GM20000 (cell line): ENCODE results near the gene CCDC63.

Source experiments
- DNase-seq: peaks from one replicate; pipeline ENCODE4 v3.0.0; 2012; ENCODE audit warnings: low spot score
- TF ChIP-seq, protein P1 (sequence below): IDR thresholded peaks from 2 replicates; pipeline ENCODE4 v1.5.1; 2012; ENCODE audit warnings: mild to moderate bottlenecking, control low read depth; ENCODE audit errors: extremely low read depth, missing control alignments

CCDC63 gene

DNA sequence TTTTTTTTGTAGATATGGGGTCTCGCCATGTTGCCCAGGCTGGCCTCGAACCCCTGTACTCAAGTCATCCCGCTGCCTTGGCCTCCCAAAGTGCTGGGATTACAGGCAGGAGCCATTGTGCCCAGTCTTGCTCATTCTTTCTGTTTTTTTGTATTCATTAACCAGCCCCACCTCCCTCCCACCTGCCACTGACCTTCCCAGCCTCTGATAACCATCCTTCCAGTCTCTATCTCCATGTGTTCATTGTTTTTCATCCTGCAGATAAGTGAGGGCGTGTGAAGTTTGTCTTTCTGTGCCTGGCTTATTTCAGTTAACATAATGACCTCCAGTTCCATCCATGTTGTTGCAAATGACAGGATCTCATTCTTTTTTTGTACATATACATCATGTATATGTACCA, 54.6 kb downstream of the CCDC63 start:
- TF ChIP-seq, protein P1, sequence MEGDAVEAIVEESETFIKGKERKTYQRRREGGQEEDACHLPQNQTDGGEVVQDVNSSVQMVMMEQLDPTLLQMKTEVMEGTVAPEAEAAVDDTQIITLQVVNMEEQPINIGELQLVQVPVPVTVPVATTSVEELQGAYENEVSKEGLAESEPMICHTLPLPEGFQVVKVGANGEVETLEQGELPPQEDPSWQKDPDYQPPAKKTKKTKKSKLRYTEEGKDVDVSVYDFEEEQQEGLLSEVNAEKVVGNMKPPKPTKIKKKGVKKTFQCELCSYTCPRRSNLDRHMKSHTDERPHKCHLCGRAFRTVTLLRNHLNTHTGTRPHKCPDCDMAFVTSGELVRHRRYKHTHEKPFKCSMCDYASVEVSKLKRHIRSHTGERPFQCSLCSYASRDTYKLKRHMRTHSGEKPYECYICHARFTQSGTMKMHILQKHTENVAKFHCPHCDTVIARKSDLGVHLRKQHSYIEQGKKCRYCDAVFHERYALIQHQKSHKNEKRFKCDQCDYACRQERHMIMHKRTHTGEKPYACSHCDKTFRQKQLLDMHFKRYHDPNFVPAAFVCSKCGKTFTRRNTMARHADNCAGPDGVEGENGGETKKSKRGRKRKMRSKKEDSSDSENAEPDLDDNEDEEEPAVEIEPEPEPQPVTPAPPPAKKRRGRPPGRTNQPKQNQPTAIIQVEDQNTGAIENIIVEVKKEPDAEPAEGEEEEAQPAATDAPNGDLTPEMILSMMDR: no peak
- no peak for DNase-seq

DNA sequence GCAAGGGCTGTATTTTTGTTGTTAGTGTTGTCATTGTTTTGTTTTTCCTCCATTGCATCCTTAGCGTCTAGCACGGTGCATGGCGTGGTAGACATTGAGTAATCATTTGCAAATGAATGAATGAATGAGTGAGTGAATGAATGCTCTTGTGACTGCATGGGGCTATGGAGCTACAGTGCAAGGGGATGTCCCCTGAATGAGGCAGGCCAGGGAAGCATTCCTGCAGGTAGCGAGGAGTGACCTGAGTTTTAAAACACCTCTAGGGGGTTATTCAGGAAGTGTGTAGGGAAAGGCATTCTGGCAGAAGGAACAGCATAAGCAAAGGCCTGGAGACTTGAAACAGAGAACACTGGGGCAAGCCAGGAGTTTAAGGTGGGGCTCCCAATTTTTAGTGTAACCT, 56.7 kb downstream of the CCDC63 start:
- TF ChIP-seq, protein P1: no peak
- DNase-seq: no peak

DNA sequence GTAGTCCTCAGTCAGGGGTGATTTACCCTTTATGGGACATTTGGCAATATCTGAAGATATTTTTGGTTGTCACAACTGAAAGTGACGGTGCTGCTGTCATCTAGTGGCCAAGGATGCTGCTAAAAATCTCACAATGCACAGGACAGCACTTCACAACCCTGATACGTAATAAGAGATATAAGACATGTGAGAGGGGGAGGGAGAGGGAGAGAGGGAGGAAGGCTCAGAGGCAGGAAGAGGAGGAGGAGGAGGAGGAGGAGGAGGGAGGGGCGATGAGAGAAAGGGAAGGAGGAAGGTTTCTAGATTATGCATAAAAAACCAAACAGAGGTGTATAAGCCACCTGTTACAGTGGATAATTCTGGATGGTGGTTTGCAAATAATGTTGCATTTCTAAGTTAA, 59.3 kb downstream of the CCDC63 start:
- no peak for DNase-seq
- TF ChIP-seq, protein P1: no peak

DNA sequence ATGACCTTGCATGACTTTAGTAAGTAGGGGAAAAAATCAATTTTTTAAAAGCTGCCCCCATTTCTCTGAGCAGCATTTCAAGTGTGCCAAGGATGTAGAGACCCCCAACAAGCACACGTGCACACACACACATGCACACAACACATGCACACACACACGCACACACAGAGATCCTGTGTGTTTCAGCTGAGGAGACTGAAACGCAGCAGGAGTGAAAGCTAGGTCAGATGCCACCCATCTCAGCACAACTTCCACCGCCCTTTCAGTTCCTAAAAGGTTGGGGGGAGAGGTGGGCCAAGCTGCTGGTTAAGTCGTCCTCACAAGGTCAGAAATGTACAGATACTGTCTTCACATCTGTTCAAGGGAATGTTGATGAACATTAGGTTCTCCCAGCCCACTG, 59.7 kb downstream of the CCDC63 start:
- no peak for DNase-seq
- TF ChIP-seq, protein P1: no peak

DNA sequence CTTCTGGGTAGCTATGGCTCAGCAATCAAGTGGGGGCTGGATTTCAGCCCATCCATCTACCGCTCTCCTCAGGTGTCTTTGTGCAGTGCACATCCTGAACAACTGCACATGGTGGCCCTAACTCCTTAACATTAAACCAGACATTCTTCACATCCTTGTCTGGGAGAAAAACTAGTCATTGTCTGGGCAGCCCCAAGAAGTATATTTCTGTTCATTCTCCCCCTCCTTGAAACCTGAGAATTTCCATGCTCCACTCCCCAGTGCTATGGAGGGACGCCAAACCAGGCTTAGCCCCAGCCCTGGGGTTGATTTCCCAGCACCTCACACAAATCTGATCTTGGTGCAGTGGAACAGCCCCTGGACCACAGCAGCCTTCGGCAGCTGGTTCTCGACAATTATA, 60.2 kb downstream of the CCDC63 start:
- TF ChIP-seq, protein P1: no peak
- no peak for DNase-seq

DNA sequence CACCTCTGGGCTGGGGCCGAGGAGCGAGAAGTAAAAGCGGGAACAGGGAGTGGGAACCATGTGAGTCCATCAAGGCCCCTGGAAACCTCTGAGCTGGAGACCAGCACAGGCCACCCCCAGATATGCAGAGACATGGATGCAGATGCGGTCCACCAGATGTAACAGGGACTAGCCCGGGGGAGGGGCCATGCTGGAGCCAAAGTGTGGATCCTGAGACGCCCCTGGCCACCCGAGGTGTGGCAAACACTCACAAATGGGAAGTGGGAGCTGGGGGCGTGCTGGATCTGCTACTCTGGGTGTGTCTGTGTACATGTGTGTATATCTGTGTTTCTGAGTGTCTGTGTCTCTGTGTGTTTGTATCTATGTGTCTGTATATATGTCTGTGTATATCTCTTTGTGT, 60.8 kb downstream of the CCDC63 start:
- TF ChIP-seq, protein P1: no peak
- no peak for DNase-seq

DNA sequence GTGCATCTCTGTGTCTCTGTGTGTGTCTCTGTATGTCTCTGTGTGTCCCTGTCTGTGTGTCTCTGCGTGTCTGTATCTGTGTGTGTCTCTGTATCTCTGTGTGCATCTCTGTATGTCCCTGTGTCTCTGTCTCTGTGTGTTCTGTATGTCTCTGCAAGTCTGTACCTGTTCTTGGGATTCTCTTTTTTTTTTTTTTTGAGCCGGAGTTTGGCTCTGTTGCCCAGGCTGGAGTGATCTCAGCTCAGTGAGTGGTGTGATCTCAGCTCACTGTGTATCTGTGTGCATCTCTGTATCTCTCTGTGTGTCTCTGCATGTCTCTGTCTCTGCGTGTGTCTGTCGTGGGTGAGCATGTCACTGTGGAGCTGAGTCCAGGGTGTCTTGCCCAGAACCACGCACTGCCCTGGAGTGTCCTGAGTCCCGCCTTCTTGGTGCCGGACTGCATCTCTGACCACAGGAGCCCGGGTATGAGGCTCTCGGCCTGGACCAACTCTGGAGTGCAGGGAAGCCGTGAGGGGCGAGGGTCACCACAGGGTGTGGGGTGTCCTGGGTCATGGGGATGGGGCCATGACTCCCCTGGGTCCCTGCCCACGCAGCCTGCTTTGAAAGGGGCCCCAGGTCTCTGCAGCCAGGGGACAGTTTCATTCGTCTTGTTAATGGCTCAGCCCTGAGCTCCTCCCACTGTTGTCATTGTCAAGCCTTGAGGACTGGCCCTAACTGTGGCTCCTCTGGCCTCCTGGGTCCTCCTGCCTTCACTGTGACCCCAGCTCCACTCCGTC, 61.8 kb downstream of the CCDC63 start:
- DNase-seq: no peak
- TF ChIP-seq, protein P1: no peak
